G401.6 (cell line): ENCODE measurements around the gene LIMK1.
"Not testable (repeated sequence)": the region's sequence is repeated elsewhere in the genome, so short reads cannot be mapped to it uniquely, and the experiment has no call there.

Experiments
- FAIRE-seq: peaks from 2 replicates; lab custom pipeline; 2012; peaks lifted over from hg19 to GRCh38; lab: Jason Lieb, UNC

The LIMK1 gene

DNA sequence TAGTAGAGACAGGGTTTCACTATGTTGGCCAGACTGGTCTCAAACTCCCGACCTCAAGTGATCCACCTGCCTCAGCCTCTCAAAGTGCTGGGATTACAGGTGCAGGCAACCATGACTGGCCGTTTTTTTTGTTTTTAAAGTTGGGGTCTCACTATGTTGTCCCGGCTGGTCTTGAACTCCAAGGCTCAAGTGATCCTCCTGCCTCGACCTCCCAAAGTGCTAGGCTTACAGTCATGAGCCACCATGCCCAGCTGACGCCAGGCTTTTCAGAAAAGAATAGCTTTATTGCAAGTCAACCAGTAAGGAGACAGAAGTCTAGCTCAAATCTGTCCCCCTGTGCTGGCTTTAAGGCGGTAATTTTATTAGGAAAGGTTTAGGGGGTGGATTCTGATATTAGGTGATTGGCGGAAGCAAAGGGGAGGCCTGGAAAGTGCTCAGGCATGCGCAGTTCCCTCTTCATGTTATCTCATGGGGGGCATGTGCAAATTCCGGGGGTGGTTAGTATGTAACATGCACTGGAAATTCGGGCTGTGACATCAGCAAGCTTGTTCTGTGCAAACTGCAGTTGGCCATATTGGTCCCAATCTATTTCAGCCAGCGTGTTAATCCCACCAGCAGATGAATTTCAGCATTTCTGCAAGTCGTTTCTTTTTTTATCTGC, 42.7 kb downstream of the LIMK1 start:
- no peak for FAIRE-seq

DNA sequence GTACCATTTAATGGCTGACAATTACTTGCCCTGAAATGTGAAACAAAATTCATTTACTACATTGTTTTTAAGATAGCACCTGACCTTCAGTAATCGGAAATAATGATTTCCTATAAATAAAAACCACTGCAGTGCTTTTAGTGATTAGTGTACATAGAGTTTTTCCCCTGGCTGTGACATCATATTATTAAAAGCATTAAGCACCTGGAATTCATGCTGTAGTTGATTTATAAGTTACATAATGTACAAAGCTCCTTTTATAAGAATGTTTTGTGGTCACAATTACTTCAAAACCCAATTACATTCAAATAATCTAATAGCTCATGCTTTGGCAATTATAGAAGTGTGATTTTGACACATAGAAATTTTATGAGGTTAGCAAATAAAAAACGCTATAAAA, 46.3 kb downstream of the LIMK1 start:
- FAIRE-seq, result no peak

DNA sequence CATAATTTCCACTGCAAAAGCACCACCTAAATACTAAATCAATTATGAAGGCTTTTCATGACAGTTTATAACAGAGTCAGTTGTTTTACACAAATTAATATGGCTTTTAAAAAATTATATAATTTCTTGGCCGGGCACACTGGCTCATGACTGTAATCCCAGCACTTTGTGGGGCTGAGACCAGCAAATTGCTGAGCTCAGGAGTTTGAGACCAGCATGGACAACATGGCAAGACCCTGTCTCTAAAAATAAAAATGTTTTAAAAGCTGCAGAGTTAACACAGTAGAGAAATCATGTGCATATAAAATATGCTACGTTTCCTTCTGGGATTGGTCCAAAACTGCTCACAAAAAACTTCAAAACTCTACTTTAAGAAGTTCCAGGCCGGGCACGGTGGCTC, 46.9 kb downstream of the LIMK1 start:
- FAIRE-seq, result no peak

DNA sequence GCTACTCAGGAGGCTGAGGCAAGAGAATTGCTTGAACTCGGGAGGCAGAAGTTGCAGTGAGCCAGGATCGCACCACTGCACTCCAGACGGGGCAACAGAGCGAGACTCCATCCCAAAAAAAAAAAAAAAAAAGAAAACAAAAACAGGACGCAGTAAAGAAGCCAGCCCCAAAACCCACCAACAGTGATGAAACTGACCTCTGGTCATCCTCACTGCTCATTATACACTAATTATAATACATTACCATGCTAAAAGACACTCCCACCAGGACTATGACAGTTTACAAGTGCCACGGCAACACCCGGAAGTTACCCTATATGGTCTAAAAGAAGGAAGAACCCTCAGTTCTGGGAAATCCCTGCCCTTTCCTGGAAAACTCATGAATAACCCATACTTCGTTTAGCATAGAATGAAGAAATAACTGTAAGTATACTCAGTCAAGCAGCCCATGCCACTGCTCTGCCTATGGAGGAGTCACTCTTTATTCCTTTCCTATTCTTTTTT, 50.6 kb downstream of the LIMK1 start:
- FAIRE-seq, result no peak

DNA sequence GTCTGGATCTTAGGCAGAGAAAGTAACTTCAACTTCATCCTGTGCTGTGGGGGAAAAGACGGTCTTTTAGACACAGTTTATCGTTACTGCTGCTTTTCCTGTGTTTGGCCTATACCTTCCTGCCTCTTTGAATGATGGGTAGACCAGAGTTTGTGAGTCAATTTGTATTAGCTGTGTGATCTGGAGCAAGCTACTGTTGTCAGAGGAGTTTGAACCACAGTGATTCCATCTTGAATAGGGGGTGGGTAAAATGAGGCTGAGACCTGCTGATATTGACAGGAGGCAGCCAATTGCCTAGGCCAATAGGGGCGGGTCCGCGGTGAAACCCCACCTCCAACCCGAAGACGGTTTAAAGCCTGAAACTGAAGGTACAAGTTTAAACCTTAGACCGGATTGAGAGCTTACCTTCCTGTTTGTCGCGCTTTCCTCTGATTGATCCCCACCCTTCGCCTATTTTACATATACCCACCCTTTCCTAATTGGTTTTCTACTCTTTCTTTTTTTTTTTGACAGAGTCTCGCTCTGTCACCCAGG, 54.8 kb downstream of the LIMK1 start:
- FAIRE-seq, result no peak

DNA sequence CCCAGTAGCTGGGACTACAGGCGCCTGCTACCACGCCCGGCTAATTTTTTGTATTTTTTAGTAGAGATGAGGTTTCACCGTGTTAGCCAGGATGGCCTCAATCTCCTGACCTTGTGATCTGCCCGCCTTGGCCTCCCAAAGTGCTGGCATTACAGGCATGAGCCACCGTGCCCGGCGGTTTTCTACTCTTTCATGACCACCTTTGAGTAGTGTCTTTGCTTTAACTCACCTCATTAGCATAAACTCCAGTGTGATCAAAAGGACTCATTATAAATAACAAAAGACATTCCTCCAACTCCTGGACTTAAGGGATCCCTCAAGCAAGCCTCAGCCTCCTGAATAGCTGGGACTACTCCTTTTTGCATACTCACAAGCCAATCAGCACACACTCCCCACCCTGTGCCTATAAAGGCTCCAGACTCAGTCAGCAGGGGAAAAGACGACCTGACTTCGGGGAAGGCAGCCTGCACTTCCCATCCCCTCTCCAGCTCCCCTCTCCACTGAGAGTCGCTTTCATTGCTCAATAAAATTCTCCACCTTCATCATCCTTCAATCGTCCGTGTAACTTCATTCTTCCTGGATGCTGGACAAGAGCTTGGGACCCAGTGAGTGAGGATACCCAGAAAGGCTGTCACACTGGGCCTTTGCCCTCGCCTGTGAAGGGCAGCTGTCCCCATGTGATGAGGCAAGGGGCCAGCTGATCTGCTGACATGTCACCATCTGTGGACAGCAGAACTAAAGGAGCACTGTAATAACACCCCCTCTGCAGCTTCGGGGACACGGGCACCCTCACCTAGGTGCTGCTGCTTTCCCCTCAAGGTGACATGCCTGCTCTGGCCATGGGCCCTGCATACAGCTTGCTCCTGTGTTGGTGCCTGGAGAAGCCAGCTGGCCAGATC, 55.6 kb downstream of the LIMK1 start:
- FAIRE-seq, result no peak

DNA sequence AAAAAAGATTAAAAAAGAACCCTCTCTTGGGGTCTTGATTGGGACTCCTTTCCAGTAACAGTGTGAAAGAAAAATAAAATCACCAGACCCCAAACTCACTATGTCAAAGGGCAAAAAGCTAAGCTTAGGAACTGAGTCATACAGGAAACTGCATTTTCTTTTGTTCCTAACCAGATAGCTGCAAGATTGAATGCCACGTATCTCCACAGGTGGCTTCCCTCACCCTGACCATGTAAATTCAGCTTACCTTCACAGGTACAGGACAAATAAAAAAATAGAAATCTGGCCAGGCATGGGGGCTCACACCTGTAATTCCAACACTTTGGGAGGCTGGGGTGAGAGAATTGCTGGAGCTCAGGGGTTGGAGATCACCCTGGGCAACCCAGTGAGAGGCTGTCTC, 58.1 kb downstream of the LIMK1 start:
- FAIRE-seq, result no peak

DNA sequence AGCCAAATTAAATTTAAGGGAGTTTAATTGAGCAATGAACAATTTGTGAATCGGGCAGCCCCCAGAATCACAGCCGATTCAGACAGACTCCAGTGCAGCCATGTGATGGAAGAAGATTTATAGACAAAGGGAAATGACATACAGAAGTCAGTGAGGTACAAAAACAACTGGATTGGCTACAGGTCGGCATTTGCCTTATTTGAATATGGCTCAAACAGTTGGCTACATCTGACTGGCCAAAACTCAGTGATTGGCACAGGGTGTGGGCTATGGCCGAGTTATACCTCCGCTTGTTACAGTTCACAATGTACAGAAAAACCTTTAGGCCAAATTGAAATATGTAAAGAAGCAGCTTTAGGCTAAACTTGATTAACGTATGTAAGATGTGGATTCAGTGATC, 59.8 kb downstream of the LIMK1 start:
- FAIRE-seq, result no peak

DNA sequence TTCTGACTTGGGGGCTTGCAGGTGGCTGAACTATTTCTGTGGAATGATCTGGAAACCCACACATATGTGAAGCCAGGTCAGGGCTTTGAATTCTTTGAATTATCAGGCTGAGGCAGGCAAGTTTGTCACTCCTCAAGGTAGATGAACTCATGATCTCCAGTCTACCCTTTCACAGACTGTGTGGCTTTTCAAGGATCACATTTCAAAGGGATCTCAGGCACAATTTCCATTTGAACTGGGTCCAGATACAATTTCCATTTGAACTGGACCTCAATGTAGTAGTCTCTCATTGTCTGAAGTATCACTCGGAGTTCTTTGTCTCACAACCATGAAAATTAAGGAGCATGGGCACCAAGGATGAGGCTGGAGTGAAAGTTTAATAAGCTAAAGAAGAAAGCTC, 64.9 kb downstream of the LIMK1 start:
- no peak for FAIRE-seq

DNA sequence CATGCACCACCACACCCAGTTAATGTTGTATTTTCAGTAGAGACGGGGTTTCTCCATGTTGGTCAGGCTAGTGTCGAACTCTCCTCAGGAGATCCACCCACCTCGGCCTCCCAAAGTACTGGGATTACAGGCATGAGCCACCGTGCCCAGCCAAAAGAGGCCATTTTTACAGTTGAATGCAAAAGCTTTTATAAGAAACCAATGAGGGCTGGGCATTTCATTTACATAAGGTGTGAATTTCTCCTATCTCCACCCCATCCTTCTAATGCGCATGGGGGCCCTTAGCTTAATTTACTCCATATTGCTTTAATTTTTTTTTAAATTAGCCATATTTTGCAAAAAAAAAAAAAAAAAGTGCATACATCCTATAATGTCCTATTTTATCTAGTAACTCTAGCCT, 65.5 kb downstream of the LIMK1 start:
- FAIRE-seq, result no peak

DNA sequence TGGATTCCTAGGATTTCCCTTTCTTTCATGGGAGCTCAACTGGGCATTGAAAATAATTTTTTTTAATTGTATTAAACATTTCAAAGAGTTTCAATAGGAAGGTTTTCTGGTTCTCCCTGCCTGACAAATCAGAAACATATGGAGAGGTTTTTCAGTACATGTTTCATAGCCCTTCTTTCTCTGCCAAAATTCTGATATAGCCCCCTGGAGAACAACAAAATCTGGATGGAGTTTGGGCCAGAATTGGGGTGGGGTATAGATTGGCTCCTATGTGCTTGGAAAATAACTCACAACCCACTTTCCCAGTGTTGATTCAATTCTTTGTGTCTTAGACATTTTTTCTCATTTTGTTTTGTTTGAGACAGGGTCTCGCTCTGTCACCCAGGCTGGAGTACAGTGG, 66.0 kb downstream of the LIMK1 start:
- no peak for FAIRE-seq

DNA sequence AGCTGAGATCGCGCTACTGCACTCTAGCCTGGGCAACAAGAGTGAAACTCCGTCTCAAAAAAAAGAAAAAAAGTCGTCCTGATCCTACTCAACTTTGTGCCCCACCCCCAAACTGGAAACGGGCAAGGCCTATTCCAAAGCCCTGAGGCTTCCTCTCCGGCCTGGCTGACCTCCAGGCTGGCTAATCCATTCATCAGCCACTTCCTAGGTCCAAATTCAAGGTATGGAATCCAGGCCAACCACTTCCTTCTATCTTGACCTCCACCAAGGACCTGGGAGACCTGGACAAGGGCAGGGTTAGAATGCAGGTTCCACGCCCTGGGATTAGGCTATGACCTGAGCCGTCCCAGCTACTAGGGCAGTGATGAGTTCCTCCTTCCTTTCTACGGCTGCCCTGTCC, 70.1 kb downstream of the LIMK1 start:
- FAIRE-seq, result no peak

DNA sequence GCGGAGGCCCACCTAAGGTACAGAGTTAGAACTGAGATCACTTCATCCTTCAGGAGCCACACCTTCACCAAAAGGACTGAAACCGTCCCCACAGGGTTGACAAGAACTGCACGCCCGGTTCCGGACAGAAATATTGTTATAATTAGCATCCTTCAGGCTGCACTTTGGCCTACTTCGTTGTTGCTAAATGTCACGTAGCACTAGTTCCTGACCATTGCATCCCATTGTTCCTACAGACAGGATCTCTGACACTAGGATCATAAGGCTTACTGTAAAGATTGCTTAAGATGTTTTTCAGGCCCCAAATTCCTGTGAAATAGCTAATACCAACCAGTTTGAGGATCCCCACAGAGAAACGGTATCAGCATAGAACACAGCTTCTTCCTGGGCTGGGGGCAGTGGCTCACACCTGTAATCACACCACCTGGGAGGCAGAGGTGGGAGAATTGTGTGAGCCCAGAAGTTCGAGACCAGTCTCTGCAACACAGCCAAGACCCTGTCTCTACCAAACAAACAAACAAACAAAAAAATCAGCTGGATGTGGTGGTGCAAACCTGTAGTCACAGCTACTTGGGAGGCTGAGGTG, 72.3 kb downstream of the LIMK1 start:
- no peak for FAIRE-seq

DNA sequence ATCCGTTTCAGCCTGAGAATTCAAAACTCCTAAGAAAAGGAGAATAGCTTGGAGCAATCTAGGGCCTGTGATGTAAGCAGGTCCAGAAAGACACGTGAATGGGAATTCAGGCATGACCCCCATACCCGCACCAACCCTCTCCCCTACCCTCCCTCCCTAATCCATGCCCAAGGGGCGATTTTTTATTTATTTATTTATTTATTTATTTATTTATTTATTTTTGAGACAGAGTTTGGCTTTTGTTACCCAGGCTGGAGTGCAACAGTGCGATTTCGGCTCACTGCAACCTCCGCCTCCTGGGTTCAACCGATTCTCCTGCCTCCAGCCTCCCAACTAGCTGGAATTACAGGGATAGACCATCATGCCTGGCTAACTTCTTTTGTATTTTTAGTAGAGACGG, 74.0 kb downstream of the LIMK1 start:
- no peak for FAIRE-seq

DNA sequence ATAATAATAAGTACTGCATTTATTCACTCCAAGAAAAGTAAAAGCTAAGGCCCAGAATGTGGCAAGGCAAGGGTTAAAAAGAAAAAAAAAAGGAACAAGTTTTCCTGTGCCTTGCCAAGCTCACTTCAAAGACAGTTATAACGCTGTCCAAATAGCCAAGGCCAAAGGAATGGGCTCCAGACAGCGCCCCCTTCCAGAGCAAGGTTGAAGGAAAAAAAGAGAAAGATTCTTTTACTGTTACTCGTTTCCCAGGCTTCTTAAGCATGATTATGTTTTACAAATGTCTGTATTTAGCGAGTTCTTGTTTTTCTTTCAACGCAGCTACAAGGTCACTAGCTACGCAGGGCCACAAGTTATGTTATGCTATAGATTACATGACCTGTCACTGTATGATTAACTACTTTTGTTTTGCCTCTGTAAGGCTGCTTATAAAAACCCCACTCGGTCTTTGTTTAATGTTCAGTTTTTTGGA, 81.4 kb downstream of the LIMK1 start:
- peak; percentile 83 for FAIRE-seq

DNA sequence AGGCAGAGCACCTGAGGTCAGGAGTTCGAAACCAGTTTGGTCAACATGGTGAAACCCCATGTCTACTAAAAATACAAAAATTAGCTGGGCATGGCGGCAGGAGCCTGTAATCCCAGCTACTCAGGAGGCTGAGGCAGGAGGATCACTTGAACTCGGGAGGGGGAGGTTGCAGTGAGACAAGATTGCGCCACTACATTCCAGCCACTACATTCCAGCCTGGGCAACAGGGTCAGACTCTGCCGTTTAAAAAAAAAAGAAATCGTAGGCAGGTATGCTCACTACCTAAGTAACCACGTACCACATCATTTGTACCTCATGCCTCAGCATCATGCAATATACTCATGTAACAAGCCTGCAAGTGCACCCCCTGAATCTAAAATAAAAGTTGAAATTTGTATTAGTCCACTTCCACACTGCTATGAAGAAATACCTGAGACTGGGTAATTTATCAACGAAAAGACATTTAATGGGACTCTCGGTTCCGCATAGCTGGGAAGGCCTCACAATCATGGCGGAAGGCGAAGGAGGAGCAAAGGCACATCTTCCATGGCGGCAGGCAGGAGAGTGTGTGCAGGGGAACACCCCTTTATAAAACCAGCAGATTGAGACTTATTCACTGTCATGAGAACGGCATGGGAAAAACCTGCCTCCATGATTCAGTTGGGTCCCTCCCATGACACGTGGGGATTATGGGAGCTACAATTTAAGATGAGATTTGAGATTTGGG, 82.4 kb downstream of the LIMK1 start:
- no peak for FAIRE-seq

DNA sequence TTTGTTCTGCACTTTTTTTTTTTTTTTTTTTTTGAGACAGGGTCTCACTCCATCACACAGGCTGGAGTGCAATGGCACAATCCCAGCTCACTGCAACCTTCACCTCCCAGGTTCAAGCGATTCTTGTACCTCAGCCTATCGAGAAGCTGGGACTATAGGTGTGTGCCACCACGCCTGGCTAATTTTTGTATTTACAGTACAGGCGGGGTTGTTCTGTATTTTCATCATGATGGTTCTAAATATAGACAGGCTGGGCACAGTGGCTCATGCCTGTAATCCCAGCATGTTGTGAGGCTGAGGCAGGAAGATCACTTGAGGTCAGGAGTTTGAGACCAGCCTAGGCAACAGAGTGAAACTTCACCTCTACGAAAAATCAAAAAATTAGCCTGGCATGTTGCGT, 83.7 kb downstream of the LIMK1 start:
- not testable (repeated sequence) for FAIRE-seq
